Inflammatory macrophage treated with lipopolysaccharide for 1 hour (primary cell): ENCODE data around the gene TBC1D13.
"Not testable (repeated sequence)": the region's sequence is repeated elsewhere in the genome, so short reads cannot be mapped to it uniquely, and the experiment has no call there.

ENCODE experiments used
- DNase-seq, 2 donors: peaks; one replicate each; pipeline ENCODE4 v3.0.0-alpha.2; 2020 to 2022

Gene TBC1D13, protein sequence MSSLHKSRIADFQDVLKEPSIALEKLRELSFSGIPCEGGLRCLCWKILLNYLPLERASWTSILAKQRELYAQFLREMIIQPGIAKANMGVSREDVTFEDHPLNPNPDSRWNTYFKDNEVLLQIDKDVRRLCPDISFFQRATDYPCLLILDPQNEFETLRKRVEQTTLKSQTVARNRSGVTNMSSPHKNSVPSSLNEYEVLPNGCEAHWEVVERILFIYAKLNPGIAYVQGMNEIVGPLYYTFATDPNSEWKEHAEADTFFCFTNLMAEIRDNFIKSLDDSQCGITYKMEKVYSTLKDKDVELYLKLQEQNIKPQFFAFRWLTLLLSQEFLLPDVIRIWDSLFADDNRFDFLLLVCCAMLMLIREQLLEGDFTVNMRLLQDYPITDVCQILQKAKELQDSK

DNA sequence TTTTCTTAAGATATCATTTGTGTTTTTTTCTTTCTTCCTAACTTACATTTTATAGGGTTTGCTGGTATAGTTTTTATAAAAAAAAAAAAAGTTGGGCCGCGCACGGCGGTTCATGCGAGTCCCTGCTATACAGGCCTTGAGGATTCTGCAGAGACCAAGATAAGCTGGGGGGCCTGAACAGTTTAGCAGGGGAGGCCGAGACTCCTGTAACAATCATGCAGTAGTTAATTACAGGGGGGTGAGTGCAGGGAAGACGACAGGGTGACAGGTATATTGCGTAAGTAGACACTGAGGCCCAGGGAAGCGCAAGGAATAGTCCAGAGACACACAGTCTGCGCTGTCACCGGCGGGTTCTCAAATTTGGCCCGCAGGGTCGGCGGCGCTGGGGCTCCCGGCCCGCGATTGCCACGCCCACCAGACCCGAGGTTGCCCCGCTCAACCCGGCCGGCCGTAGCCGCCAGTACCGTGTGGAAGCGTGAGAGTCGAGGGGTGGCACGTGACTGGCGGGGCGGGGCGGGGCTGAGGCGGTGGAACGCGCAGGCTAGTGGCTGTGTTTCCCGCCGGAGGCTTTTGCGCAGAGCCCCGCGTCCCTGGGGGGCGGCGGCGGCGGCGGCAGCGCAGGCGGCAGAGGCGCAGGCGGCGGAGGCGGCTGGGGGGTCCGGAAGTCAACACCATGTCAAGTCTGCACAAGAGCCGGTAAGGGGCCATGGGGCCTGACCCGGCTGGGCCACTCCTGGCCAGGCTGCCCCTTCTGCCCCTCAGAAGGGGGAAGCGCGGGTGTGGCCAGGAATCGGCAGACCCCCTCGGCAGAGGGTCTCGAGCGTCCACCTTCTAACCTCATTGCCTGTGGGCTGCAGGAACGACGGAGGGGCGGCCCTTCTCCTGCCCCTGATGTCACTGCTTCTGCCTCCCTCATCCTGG lies at the start of gene TBC1D13:
Gene TBC1D13, plus strand, starts transcription at position 573 of the 921 bp plus-strand sequence. Its CDS starts 101 bp downstream, at position 674.
- DNase-seq: peak; percentile 64 to 90

DNA sequence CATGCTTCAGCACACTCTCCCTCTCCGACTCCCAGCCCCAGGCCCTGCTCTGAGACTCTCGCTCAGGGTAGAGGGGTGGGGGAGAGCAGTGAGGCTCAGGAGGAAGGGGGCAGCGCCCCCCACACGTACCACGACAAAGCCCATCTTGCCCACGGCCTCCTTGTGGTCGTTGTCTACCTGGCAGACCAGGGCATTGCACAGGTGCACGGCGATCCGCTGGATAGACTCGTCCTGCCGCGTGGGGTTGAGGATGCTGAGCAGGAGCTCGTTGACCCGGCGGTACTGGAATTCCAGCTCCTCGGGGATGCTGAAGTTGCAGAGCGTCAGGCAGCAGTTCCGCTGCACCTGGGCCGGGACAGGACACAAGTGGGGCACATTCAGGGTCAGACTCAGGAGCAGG lies 44.7 kb upstream of the TBC1D13 start:
- DNase-seq: no peak

DNA sequence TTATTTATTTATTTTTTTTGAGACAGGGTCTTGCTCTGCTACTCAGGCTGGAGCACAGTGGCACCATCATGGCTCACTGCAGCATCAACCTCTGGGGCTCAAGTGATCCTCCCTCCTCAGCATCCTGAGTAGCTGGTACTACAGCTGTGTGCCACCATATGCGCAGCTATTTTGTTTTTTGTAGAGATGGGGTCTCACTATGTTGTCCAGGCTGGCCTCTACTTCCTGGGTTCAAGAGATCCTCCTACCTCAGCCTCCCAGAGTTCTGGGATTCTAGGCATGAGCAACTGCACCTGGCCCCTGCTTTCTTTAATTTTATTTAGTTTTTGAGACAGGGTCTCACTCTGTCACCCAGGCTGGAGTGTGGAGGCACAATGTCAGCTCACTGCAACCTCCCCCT lies 43.6 kb upstream of the TBC1D13 start:
- no peak for DNase-seq

DNA sequence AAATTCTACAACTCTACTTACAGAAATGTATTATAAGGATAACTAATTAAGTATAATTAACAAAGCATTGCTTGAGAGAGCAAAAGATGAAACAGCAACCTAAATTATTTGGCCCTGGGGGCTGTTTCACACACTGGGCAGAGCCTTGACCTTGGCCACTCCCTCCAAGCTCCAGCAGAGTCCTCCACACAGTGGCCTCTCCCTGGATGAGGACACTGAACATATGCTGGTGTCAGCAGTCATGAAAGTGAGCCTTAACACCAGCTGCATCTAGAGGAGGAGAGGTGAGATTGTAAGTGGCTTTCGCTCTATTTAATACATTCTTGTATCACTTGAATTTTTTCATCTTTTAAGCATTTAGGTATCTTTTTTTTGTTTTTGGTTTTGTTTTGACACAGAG lies 39.8 kb upstream of the TBC1D13 start:
- DNase-seq: no peak

DNA sequence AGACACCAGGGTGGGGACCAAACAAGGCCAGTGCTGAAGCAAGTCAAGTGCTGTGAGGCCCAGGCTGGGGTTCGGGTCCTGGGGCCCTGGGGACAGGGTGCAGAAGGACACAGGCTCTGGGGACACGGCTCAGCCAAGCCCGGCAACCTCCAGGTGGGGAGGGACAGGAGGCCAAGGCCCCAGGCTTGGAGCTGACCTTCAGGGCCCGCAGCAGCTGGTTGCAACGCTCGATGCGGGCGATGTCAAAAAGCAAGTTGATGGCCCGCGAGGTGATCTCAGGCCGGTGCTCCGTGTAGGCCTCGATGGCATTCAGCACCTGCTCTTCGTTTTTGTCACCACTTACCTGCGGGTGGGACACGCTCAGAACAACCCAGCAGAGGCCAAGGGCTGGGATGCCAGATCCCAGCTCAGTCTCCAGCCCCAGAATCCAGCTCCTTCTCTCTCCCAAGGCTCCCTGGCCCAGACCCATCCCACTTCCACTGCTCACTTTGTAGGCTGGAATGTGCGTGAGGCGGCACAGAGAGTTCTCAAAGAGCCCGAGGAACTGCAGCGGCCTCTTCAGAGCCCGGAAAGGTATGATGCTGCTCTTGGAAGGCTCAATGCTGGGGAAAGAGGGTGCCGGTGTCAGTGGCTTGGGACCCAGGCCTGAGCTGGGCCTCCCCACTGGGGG lies 36.0 kb upstream of the TBC1D13 start:
- DNase-seq: no peak

DNA sequence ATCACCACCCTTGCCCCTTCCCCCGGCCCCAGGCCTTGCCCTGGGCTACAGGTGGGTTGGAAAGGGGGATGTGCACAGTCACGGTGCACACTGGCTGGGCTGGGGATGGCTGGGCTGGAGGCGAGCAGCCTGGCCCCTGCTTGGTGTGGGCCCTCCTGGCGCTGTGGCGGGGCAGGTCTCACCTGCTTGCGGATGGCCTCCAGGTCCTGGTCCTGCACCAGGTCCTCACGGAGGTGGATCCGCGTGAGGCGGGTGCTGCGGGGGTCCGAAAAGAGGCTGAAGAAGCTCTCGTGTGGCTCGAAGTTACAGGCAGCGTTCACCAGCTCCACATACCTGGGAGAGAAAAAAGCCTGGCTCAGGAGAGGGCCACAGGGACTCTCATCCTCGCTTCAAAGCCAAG lies 33.4 kb upstream of the TBC1D13 start:
- DNase-seq: no peak

DNA sequence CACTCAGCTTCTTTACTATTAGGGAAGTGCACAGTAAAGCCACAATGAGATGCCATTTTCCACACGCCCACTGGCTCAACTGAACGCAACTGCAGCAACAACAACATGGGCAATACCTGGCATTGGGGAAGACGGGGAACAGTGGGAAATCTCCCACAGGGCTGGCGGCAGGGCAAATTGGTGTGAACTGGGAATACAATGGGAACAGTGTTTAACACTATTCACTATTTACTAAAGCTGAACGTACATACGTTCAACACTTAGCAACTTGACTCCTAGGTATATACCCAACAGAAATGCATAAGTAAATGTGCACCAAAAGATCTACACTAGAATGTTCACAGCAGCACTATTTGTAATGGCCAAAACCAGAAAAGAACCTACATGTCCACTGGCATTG lies 29.5 kb upstream of the TBC1D13 start:
- DNase-seq: peak in 1 of 2 donors; percentile 6

DNA sequence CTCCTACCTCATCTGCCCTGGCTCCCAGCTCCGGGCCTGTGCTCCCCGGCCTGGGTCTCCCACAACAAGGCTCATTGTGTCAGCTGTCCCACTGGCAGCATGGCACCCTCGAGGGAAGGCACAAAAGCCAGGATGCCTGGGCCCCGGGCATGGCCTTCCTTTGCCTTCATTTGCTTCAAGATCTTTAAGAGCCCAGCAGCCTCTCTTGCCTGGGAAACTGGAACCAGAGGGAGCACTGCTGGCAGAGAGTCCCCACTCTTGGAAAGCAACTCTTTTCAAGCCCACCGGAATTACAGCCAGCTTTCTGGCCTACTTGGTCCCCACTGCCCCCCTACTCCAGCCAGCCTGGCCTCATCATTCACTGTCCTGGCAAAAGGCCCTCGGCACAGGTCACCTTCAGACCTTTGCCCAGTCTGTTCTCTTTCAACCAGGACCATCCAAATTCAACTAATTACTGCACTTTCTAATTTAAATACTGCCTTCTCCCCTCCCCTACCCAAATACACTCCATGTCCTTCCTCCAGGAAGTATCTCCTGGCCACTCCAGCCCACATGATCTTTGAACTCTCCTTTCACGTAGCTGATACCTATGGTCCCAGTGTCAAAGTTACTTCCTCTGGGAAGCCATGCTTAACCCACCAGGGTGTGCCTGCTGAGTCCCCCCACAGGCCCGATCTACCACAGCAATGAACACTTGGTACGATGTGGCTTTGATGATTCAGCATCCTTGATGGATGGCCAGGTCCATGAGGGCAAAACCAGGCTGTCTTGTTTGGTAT lies 24.2 kb upstream of the TBC1D13 start:
- DNase-seq: no peak

DNA sequence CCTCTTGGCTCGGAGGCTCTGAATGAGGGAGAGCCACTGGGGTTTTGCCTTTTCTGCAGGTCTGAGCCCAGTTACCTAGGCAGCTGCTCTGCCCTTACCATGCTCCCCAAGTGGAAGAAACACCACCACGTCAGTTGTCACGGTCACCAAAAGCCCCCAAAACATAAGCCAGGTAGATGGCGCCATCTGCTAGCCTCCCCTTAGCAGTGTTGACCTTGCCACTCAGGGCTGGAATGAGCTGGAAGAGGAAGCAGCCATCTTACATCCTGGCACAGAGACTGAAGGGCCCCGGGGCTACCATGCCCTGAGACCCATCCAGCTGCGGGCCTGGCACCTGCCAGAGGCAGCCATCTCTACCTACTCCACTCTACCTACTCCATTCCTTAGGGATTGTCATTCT lies 22.7 kb upstream of the TBC1D13 start:
- DNase-seq: no peak

DNA sequence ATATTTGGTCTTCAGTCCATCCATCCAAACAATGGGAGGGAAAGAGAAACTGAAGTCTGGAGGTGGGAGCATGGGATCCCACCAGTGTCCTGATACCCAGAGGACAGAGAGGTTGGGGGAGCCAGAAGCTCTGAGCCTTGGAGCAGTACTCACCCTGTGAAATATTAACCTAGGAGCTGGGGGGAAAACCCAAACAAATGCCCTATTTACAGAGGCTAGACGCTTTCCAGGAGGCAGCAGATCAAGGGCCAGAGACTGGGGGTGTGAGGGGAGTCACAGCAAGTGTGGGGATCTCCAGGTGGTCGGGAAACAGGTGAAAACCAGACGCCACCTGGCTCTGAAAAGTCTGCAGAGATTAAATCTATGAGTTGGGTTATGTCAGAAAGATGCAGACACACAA lies 21.6 kb upstream of the TBC1D13 start:
- no peak for DNase-seq

DNA sequence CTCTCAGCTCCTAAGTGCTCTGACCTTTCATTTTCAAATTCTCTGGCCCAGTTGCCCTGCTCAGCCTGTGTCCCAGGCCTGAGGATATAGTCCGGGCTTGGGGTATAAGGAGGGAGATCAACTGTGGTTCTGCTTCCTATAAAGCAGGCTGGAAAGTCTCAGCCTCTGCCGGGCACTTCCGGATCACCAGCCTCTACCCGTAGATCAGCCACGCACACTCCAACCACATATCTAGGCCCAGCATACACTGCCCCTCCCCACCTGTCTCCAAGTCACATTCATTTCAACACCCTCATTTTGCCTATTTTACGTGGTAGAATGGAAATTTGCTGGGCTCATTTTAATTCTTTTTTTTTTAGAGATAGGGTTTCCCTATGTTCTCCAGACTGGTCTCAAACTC lies 18.4 kb upstream of the TBC1D13 start:
- DNase-seq: no peak

DNA sequence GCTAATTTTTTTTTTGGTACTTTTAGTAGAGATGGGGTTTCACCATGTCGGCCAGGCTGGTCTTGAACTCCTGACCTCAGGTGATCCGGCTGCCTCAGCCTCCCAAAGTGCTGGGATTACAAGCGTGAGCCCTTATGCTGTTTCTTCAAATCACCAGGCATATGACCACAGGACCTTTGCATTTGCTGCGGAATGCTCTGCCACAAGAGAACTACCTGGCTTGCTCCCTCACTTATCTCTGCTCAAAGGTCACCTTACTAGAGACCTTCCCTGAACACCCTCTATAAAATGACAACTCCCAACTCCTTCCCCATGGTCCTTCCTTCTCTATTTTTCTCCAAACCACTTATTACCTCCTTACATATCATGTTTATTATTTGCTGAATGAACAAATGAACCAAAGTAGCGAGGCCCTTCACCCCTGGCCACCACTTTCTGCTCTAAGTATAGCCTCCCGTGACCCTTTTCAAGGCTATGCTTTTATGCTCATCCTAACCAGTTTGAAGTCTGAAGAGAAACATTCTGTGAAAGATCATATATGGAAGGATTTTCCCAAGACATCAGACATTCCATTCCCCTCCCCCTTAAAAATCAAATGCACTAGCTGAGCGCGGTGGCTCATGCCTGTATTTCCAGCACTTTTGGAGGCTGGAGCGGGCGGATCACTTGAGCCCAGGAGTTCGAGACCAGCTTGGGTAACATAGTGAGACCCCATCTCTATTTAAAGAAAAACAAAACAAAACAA lies 16.6 kb upstream of the TBC1D13 start:
- no peak for DNase-seq

DNA sequence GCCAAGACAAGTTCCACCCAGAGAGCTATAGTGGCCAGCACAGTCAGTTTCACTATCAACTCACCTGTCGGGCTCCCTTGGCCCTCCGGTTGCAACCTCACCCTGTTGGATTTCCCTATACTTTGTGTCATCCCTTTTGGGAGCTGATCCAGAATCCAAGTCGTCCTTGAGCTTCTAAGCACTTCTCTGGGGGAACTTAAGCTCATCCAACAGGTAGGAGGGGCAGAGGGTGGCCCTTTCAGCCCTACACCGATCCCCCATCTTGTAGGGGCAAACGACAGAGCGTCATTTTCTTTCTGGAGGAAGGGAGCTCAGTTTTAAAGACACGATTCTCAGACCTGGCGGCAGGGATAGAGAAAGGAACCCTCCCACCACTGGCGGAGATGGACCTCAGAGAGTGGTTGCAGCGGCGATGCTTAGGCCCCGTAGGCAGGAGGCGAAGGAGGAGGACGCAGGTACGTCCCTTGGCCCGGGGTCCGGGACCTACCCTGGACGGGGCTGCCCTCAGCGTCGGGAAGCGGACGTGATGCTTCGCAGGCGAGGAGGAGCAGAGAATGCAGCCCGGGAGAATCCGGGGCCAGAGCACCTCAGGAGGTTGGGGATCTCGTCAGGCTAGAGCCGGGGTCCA lies 15.8 kb upstream of the TBC1D13 start:
- DNase-seq: peak in 1 of 2 donors; percentile 0

DNA sequence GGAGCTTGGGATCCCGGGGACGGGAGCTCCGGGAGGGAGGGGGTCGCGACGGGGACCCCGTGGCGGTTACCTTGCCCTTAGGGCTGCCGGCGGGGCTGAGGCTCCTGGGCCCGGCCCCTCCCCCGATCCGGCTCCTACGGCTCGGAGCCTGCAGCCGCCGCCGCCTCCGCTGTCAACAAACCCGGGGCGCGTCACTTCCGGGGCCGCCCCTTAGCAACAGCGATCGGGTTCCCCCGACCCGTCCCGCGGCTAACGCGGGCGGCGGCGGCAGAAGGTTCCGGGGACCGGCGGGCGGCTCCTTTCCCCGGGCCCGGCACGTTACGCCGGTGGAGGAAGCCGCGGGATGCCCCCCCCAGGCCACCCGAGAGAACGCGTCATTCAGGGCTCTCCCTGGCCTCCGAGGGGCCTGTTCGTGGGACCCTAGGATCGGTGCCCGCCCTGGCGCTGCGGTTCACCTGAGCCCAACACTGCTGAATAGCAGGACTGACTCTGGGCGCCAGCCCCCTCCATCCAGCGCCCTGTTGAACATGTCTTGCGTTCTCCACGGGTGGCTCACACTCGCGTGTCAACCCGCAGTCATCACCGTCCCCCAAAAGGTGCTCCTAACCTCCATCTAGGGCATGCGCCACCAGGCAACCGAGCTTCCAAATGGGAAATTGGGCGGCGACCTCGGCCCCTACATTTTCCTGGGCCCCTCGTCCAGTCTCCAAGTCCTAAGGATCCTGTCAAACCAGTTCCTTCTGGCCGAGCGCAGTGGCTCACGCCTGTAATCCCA lies 15.1 kb upstream of the TBC1D13 start, which contains the start of gene ZER1:
Gene ZER1, minus strand, starts transcription at position 183 of the 775 bp plus-strand sequence. CDS start 16,362 bp downstream, outside the sequence.
- DNase-seq: peak; percentile 83 to 95

DNA sequence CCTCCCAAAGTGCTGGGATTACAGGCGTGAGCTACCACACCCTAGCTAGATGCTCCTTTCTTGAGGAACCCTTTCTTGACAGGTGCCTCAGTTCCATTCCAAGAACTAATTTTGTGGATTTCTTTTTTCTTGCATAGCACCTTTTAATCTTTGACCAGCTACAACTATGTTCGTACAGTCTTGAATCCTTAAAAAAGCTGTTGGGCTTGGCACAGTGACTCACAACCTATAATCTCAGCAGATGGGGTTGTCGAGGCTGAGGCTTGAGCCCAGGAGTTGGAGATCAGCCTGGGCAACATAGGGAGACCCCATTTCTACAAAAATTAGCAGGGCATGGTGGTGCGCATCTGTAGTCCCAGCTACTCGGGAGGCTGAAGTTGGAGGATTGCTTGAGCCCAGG lies 14.0 kb upstream of the TBC1D13 start:
- no peak for DNase-seq

DNA sequence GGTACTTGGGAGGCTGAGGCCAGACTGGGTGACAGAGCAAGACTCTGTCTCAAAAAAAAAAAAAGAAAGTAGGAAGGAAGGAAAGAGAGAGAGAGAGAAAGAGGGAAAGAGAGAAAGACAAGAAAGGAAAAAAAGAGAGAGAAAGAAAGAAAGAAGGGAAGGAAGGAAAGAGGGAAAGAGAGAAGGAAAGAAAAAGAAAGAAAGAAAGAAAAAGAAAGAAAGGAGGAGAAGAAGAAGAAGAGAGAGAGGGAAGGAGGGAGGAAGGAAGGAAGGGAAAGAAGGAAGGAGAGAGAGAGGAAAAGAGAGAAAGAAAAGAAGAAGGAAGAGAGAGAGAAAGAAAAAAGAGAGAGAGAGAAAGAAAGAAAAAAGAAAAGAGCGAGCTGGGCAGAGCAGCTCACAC lies 12.2 kb upstream of the TBC1D13 start:
- DNase-seq: no peak

DNA sequence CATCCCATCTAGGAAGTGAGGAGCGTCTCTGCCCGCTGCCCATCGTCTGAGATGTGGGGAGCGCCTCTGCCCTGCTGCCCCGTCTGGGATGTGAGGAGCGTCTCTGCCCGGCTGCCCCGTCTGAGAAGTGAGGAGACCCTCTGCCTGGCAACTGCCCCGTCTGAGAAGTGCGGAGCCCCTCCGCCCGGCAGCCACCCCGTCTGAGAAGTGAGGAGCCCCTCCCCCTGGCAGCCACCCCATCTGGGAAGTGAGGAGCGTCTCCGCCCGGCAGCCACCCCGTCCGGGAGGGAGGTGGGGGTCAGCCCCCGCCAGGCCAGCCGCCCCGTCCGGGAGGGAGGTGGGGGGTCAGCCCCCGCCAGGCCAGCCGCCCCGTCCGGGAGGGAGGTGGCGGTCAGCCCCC lies 7.0 kb upstream of the TBC1D13 start:
- not testable (repeated sequence) for DNase-seq

DNA sequence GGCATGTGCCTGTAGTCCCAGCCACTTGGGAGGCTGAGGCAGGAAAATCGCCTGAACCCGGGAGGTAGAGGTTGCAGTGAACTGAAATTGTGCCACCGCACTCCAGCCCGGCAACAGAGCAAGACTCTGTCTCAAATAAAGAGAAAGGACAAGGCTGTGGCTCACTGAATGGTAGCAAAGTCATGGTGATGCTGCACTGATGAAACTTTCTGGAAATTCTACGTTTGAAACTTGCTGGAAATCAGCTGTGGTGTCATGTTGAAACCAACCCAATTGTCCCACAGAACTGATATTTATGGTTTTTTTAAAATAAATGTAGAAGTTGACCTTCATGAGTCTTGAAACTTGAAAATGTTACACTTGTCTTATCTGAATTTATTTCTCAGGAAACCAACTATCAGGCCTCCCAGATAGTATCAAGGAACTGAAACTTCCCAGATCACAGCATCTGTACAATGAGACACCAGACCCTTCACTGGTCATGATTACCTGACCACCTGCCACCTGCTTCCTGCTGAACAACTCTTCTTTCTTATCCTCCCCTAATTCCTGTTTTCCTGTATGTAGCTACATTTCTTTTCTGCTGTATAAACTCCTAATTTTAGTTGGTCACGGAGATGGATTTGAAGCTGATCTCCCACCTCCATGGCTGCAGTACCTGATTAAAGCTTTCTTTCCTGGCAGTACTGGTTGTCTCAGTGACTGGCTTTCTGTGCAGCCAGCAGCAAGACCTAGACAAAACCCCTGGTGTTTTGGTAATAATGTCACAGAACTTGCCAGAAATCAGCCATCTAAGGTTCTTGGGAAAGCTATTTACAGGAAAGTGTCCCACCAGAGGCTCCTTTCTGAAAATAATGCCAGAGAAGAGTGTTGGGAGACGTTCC lies 5.6 kb upstream of the TBC1D13 start:
- DNase-seq: peak; percentile 59 to 63

DNA sequence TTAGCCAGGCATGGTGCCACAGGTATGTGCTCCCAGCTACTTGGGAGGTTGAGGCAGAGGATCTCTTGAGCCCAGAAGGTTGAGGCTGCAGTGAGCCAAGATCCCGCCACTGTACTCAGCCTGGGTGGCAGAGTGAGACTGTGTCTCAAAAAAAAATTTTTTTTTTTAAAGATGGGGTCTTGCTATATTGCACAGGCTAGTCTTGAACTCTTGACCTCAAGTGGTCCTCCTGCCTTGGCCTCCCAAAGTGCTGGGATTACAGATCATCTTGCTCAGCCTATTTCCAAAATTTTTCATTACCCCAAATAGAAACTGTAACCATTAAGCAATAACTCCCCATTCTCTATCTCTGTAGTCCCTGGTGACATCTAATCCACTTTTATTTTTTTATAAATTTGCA lies 4.4 kb upstream of the TBC1D13 start:
- no peak for DNase-seq
